DMS53 treated with DMSO at 0.1 percent for 48 hours (cell line): Measurements from ENCODE around the gene GAGE13.
"Not testable (repeated sequence)": the region's sequence is repeated elsewhere in the genome, so short reads cannot be mapped to it uniquely, and the experiment has no call there.

Experiments
- DNase-seq: peaks from one replicate; lab custom pipeline; 2025; ENCODE audit not compliant: unreplicated experiment; lab: John Stamatoyannopoulos, UW

The GAGE13 gene

DNA sequence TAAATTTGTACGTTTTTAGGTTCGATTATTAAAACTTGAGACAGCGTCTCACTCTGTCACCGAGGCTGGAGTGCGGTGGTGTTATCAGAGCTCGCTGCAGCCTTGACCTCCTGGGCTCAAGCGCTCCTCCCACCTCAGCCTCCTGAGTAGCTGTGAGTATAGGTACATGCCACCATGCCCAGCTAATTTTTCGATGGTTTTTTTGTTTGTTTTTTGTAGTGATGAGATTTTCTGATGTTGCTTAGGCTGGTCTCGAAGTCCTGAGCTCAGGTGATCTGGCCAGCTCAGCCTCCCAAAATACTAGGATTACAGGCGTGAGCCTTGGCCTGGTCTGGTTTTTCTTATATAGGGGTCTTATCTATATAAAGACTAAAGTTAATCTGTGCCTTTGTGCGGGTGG, 961 bp upstream of the GAGE13 start:
- not testable (repeated sequence) for DNase-seq

DNA sequence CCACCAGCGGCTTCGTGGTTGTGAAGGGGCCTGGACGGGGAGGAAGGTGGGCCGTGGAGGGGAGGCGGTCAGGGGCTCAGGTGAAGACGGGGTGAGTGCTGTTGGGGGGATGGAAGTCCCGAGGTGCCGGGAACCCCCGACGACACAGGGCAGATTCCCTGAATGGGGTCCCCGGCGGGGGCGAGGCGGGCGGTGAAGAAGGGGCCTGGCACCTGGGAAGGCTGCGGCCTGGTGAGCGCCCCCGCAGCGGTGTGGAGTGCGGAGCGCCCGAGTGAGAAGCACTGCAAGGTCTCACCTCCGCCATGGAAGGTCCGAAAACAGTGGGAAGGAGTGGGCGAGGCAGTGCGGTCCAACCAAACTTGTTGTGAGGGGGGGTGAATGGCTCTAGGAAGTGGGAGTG, 459 bp downstream of the GAGE13 start:
- not testable (repeated sequence) for DNase-seq

DNA sequence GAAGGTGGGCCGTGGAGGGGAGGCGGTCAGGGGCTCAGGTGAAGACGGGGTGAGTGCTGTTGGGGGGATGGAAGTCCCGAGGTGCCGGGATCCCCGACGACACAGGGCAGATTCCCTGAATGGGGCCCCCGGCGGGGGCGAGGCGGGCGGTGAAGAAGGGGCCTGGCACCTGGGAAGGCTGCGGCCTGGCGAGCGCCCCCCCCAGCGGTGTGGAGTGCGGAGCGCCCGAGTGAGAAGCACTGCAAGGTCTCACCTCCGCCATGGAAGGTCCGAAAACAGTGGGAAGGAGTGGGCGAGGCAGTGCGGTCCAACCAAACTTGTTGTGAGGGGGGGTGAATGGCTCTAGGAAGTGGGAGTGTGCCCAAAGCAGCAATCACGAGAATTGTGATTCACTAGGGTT, 10.1 kb downstream of the GAGE13 start:
- not testable (repeated sequence) for DNase-seq

DNA sequence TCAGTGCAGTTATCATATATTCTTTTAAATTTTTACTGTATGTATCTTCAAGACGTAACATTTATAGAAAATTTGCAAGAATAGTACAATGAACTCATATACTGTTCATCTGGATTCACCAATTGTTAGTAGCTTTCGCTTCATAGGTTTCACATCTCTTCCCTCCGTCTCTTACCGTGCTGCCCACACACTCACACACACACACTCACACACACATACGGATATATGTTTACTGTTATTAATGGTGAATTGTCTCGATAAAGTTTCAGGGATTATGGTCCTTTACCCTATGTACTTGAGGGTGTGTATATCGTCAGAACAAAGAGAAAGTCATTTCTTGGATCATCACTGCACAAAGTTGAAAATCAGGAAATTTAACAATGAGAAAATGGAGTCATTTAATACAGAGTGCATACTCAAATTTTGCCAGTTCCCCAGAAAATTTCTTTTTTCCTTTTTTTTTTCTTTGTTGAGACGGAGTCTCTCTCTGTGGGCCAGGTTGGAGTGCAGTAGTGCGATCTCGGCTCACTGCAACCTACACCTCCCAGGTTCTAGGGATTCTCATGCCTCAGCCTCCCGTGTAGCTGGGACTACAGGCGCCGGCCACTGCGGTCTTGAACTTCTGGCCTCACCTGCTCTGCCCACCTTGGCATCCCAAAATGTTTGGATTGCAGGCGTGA, 13.3 kb downstream of the GAGE13 start:
- not testable (repeated sequence) for DNase-seq

DNA sequence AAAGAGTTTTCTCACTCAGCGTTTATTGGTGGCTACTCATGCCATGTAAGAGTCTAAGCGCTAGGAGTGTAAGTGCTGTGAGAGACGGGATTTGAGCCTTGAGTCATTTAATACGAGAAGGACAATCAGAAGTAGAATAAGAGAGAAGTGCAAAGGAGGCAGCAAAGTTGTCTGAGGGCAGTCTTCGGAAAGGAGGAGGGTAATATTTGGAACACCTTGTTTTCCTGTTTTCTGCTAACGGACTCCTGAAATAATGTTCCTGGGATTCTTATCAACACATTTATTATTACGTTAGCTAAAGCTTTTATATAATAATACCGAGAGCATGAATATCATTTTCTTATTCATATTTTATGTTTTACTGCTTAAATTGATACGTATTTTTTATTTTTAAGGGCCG, 14.0 kb downstream of the GAGE13 start:
- not testable (repeated sequence) for DNase-seq

DNA sequence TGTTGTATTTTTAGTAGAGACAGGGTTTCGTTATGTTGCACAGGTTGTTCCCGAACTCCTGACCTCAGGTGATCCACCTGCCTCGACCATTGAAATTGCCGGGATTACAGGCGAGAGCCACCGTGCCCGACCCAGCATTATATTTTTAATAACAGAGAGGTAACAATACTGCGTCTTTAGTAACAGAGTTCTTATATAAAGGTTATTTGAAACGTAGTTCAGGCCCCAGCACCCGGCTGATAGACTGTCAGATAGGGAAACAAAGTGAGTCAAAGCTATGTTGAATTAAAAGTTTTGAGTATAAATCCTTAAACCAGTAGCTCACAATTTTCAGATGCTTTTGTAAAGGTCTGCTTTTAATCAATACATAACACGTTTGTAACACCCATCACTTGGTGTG, 14.8 kb downstream of the GAGE13 start:
- DNase-seq: not testable (repeated sequence)
